ENCODE measurements around the gene NMT2.

The NMT2 gene

DNA sequence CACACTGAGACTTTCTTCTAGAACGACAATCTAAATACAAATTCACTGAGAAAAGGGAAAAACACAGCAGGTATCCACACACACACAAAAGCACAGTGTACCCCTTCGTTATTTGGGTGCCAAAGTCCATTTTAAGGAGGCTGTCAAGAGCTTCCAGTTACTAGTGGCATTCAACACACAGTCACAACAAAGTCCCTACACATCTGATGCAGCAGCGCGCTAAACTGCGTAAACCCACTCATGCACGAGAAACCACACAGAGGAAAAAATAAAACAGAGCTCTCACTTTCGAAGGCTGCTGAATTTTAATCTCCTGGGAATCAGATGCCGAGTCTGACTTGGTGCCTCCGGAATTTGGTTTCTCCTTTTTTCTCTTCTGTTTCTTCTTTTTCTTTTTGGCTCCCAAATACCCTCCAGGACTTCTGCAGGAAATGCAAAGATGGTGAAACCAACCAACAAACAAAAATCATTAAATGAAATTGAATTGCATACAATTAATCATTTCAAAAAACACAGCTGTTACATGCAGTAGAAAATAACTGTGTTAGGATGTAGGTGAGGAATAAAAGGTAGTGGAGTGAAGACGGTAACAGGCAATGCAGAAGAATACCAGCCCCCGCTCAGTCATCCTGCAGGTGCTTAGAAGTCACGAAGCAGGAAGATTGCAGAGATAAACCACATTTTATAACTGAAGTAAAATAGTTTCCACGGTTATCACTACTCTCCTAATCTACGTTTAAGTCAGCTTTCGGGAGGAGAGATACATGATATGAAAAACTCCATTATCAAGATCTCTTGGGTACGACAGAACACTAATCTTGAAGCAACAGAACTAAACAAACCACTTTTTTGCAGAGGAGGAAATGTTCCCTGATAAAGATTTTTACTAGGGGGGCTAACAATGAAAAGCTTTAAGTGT lies 27.1 kb downstream of the NMT2 start:
- no peak for DNase-seq (ENCODE audit: low read depth, low spot score)

DNA sequence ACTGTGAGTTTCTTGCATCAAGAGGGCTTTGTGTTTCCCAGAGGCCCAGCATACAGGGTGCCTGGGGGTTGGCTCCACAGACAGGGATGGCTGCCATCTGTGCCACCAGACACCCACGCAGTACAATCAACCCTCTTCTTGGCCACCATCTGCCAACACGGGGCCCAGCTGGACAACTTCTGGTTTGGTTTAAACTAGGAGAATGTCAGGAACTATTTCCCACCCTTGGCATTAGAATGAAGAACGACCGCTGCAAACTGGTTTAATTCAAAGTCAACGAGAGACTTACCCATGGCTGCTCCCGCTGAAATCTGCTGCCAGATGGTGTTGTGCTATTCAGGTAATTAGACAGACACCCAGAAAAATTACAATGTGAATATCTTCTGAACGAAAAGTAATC lies 27.8 kb downstream of the NMT2 start:
- DNase-seq (ENCODE audit: low read depth, low spot score): no peak

DNA sequence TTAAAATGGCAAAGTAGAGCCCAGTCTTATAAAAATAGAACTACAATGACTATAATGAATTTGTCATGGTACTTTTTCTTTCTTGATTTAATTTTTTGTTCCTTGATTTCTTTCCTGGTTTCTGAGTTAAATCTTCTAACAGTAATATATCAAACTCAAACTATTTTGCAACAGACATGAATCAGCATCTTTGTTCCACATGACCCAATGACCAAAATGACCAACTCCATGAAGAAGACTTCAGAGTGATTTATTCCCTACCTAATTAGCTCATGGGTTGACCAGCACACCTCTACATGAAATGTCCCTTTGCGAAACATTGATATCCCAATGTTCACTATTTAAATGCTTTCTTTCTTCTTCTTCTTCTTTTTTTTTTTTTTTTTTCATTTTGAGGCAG lies 30.9 kb downstream of the NMT2 start:
- no peak for DNase-seq (ENCODE audit: low read depth, low spot score)

DNA sequence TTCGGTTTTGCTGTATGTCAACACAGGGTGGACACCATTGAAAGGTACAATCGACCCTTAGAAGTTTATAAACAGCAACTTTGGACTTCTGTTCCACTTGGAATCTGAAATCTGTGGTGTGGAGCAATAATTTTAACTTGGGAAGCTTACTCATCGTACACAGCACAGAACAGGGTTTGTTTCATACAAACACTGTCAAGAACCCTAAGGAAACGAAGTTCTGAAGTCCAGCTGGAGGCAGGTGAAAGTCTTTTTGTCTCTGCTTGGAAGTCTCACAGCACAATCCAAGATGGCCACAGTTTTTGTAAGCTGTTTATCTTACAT lies 31.5 kb downstream of the NMT2 start:
- no peak for DNase-seq (ENCODE audit: low read depth, low spot score)

DNA sequence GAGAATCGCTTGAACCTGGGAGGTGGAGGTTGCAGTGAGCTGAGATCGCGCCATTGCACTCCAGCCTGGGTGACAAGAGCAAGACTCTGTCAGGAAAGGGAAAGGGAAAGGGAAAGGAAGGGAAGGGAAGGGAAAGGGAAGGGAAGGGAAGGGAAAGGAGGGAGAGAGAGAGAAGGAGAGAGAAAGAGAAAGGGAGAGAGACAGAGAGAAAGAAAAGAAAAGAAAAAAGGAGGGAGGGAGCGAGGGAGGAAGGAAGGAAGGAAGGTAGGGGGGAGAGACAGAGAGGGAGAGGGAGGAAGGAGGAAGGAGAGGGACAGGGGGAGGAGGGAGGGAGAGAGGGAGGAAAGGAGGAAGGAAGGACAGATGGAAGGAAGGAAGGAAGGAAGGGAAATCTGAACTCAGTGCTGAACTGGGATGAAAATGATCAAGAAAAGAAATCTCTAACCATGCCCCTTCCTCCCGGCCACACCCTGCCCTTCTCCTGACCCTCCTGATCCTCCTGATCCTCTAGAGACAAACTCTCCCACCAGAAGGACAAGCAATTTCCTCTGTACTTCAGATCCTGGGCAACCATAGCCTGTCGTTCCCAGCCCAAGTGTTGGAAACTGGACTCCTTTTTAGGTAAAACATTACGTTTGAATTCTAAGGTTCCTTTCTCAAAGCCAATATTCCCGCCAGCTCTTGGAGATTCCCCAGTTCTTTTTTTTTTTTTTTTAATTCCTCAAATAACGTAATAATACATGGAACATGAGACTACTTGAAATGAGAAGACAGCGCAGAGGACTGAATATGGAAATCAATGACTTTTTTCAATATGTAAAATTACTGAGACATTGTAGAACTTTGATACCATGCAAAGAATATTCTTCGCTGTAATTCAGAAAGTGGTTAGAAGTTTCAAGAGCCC lies 32.1 kb downstream of the NMT2 start:
- DNase-seq (ENCODE audit: low read depth, low spot score): no peak

DNA sequence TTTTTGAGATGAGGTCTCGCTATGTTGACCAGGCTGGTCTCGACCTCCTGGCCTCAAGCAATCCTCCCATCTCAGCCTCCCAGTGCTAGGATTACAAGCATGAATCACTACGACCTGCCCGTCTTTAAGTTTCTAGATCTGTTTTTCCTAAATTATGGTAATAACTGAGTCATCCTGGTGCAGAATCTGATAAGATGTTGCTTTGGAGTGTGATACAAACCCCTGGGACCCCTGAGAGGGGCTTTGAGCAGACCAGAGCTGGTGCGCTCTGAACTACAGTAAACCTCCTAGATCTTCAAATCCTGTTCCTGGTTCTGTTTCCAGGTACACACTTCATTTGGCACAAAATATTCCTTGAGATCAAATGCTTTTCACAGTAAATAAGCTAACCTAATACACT lies 37.2 kb downstream of the NMT2 start:
- DNase-seq (ENCODE audit: low read depth, low spot score): no peak

- no peak for DNase-seq (ENCODE audit: low read depth, low spot score)
These were observed 43.6 kb downstream of the NMT2 start for GRCh38 chr10:15124908-15125307.

- DNase-seq (ENCODE audit: low read depth, low spot score): no peak
These were observed 44.3 kb downstream of the NMT2 start for GRCh38 chr10:15124190-15124589.

GRCh38 chr10:15123749-15124184 lies 44.7 kb downstream of the NMT2 start:
- DNase-seq (ENCODE audit: low read depth, low spot score): no peak

DNA sequence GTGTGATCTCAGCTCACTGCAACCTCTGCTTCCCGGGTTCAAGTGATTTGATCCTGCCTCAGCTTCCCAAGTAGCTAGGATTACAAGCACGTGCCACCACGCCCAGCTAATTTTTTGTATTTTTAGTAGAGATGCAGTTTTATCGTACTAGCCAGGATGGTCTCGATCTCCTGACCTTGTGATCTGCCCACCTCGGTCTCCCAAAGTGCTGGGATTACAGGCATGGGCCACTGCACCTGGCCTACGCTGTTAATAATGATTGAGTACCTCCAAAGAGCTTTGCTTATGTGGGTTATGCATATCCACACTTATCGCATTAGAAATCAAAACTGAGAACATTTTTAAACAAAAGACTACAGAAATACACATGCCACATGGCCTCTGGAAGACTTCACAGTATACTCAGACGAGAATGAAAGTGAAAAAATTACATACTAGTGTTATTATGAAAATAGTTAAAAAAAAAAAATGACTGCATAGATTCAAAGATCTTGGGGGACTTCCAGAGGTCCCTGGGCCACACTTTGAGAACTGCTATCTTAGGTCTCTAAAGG lies 45.9 kb downstream of the NMT2 start:
- no peak for DNase-seq (ENCODE audit: low read depth, low spot score)

DNA sequence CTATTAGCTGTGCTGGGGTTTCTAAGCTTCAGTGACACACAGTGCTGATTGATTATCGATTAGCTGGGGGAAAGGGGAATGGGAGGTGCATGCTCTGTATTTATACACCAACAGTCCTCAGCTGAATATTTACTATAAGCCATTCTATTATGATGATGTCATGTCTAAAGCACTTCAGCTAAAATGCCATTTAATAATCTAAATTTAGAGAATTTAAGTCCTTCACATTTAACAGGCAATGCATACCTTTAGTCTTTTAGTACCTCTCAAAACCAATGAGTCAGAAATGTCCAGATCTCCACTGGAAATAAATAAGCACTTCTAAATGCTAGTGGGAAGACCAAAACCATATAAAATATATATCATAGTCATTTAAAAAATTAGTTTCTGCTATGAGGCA lies 46.8 kb downstream of the NMT2 start:
- no peak for DNase-seq (ENCODE audit: low read depth, low spot score)

- no peak for DNase-seq (ENCODE audit: low read depth, low spot score)
These were observed 48.0 kb downstream of the NMT2 start for GRCh38 chr10:15120523-15120922.

GRCh38 chr10:15118615-15119014 lies 49.9 kb downstream of the NMT2 start:
- DNase-seq (ENCODE audit: low read depth, low spot score): no peak

- DNase-seq (ENCODE audit: low read depth, low spot score): no peak
These were observed 52.3 kb downstream of the NMT2 start for GRCh38 chr10:15116225-15116624.

DNA sequence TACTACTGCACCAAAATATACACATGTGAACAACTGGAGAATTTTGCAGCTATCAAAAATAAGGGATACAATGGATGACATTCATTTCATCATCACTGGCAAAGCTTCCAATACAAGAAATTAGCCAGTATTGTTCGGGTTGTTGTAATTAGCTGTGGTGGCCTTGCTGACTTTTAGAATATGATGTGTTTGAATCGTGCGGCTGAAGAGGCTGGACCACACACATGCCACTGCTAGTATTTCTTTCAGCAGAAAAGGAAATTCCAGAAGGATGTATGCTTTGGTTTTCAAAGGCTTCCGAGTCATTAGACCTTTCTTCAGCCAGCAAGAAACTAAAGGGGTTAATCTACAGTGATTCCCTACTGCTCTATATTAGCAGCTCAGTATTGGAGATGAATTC lies 54.7 kb downstream of the NMT2 start:
- no peak for DNase-seq (ENCODE audit: low read depth, low spot score)

GRCh38 chr10:15112657-15113056 lies 55.8 kb downstream of the NMT2 start:
- DNase-seq (ENCODE audit: low read depth, low spot score): no peak

DNA sequence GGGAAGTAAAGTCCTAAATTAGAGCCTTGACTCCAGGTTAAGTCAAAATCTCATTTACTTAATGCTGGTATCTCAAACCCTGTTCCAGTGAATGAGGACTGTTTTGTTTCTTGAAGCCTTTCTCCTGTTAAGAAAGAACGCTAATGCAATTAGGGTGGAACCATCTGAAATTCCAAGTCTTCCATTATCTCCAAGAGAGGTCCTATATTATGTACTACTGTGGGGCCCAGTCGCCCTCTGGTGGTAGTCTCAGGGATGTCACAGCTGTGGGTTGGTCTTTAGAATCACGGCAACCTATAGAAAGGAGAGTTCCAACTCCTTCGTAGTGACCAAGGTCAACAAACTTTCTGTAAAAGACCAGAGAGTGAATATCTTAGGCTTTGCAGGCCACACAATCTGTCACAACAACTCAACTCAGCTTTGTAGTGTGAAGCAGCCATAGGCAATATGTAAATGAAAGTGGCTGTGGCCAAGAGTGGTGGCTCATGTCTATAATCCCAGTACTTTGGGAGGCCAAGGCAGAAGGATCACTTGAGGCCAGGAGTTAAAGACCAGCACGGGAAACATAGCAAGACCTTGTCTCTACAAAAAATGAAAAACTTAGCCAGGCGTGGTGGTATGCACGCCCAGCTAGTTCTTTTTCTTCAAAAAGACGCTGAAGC lies 62.0 kb downstream of the NMT2 start:
- no peak for DNase-seq (ENCODE audit: low read depth, low spot score)

GRCh38 chr10:15103513-15103912 lies 65.0 kb downstream of the NMT2 start:
- no peak for DNase-seq (ENCODE audit: low read depth, low spot score)

GRCh38 chr10:15099886-15100285 lies 68.6 kb downstream of the NMT2 start:
- no peak for DNase-seq (ENCODE audit: low read depth, low spot score)

DNA sequence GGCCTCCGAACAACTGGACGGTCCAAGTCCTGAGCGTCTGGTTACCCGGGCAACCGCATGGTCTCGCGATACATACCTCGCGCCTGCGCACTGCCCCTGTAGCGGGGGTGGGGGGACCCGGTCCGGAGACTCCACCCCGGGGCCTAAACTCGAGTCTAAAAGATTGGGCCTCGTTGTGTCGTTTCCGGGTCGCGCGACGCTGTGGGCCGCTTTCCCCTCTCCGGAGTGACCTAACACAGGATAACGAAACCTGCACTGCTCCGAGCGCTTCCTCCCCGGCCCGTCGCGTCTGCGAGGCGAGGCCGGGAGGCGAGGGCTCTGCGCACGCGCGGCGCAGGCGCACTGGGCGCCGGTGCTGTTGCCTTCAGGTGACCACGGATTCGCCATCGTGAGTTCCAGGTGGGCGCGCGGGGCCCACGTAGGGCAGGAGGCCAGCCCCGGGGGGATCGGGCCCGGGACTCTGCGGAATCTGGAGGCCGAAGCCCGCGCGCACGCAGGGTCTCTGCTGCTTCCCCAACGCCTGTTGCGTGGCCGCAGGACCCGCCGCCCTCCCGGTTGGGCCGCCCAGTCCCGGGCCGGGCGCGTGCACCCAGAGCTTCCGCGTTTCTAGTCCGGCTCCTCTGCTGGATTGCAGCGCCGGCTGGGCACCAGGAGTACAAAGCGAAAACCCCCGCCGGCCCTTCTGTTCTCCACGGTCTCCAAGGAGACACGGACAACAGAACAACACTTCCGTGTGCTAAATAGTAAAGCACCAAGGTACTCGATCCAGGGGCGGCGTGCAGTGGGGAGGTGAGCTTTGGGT lies 71.3 kb downstream of the NMT2 start, which contains the start of gene RPP38:
Gene RPP38, plus strand, starts transcription at position 345 of the 802 bp plus-strand sequence. CDS start 5,960 bp downstream, outside the sequence.
- no peak for DNase-seq (ENCODE audit: low read depth, low spot score)

GRCh38 chr10:15096661-15097010 lies 71.9 kb downstream of the NMT2 start:
- no peak for DNase-seq (ENCODE audit: low read depth, low spot score)
